Stomach (tissue), 4 donors: ENCODE data around the gene OAS1.

Experiments
- CTCF ChIP-seq, 7 experiments: fragments of 450-650 bp in 4 of 7; fragments of 200-600 bp in 3 of 7; sonication (generic) in 3 of 7; IDR thresholded peaks; one replicate each; pipeline ENCODE4 v1.5.1; 2016 to 2019; ENCODE audit warnings: antibody characterized with exemption in 7 of 7, control low read depth in 2 of 7, mild to moderate bottlenecking in 1 of 7
- EP300 ChIP-seq: sonication (generic); formaldehyde crosslinking; IDR thresholded peaks from one replicate; pipeline ENCODE4 v1.6.1; 2017; ENCODE audit warnings: antibody characterized with exemption
- POLR2A ChIP-seq, 4 donors: fragments of 450-650 bp; IDR thresholded peaks; one replicate each; pipeline ENCODE4 v1.6.1; 2016; ENCODE audit warnings: antibody characterized with exemption in 4 of 4, control low read depth in 2 of 4, mild to moderate bottlenecking in 1 of 4, moderate library complexity in 1 of 4

GRCh38 chr12:112898380-112898779 is 8.4 kb upstream of the OAS1 start:
- TF ChIP-seq CTCF (IDR thresholded peaks at IDR 0.05) (no peak), POLR2A (IDR thresholded peaks at IDR 0.05) (no peak), EP300 (no peak)
